WTC11 (cell line): Measurements from ENCODE around the gene MCF2L2. TPM values are rescaled to one million over a fixed set of nuclear protein-coding genes. Genes with fewer than 3 reads are reported as not detected.
A peak's percentile ranks its signal among the peaks of the same experiment; 100 is the strongest.

ENCODE experiments used
- ATAC-seq: fragments of 200-7000 bp; cut with Tn5 transposase; 2 replicates; pipeline ENCODE4 v1.10.0; 2021; ENCODE audit warnings: mild to moderate bottlenecking, moderate library complexity
- Bru-seq: library from RNA; stranded (reverse); fragments of 400-500 nt; gene quantifications from one replicate; lab custom pipeline; 2021; lab: Mats Ljungman, UMichigan
- CTCF ChIA-PET: fragments of 300-600 bp; sonication (Branson Sonifier 250); formaldehyde crosslinking; loops from one replicate; lab custom pipeline; 2021; ENCODE audit warnings: antibody characterized with exemption; lab: Charles Lee
- POLR2A ChIA-PET: fragments of 350-600 bp; sonication (Branson Sonifier 250); formaldehyde crosslinking; loops from one replicate; lab custom pipeline; 2021; ENCODE audit warnings: antibody characterized with exemption; lab: Charles Lee
- DNase-seq: peaks from one replicate; pipeline ENCODE4 v3.0.0; 2021; ENCODE audit warnings: low spot score
- H3K27ac Mint-ChIP-seq: 2 replicates; pipeline ENCODE4 v1.8.0; 2021; ENCODE audit warnings: mixed read lengths
- H3K27me3 Mint-ChIP-seq: 2 replicates; pipeline ENCODE4 v1.8.0; 2021; ENCODE audit warnings: low read depth, mild to moderate bottlenecking, moderate library complexity, mixed read lengths
- H3K36me3 Mint-ChIP-seq: 2 replicates; pipeline ENCODE4 v1.8.0; 2021; ENCODE audit warnings: mixed read lengths
- H3K4me1 Mint-ChIP-seq: 2 replicates; pipeline ENCODE4 v1.8.0; 2022; ENCODE audit warnings: mixed read lengths
- H3K4me3 Mint-ChIP-seq: 2 replicates; pipeline ENCODE4 v1.8.0; 2021; ENCODE audit warnings: mild to moderate bottlenecking, moderate library complexity, mixed read lengths
- H3K9me3 Mint-ChIP-seq: 2 replicates; pipeline ENCODE4 v1.8.0; 2021; ENCODE audit warnings: mixed read lengths
- ATF1 ChIP-seq: sonication (generic); formaldehyde crosslinking; IDR thresholded peaks from 2 replicates; pipeline ENCODE4 v1.8.1; 2023; ENCODE audit warnings: mild to moderate bottlenecking, moderate library complexity, missing genetic modification reagents
- CBFB ChIP-seq: sonication (generic); formaldehyde crosslinking; IDR thresholded peaks from 2 replicates; pipeline ENCODE4 v1.8.1; 2022; ENCODE audit warnings: mild to moderate bottlenecking, low read depth, missing genetic modification reagents
- FOXP1 ChIP-seq: sonication (generic); formaldehyde crosslinking; IDR thresholded peaks from 2 replicates; pipeline ENCODE4 v1.8.0; 2022; ENCODE audit warnings: missing genetic modification reagents, mild to moderate bottlenecking, moderate library complexity, borderline replicate concordance
- JUN ChIP-seq: sonication (generic); formaldehyde crosslinking; IDR thresholded peaks from 2 replicates; pipeline ENCODE4 v1.8.0; 2023; ENCODE audit warnings: mild to moderate bottlenecking, missing genetic modification reagents
- MYBL2 ChIP-seq: sonication (generic); formaldehyde crosslinking; IDR thresholded peaks from 2 replicates; pipeline ENCODE4 v1.8.1; 2023; ENCODE audit warnings: mild to moderate bottlenecking, moderate library complexity, missing genetic modification reagents
- NFE2L1 ChIP-seq: sonication (generic); formaldehyde crosslinking; IDR thresholded peaks from 2 replicates; pipeline ENCODE4 v1.8.1; 2023; ENCODE audit warnings: missing genetic modification reagents
- ZNF263 ChIP-seq: sonication (generic); formaldehyde crosslinking; IDR thresholded peaks from 2 replicates; pipeline ENCODE4 v1.8.1; 2022; ENCODE audit warnings: low read depth, mild to moderate bottlenecking, moderate library complexity, missing genetic modification reagents
- ZNF317 ChIP-seq: sonication (generic); formaldehyde crosslinking; IDR thresholded peaks from 2 replicates; pipeline ENCODE4 v1.8.1; 2023; ENCODE audit warnings: low read depth, mild to moderate bottlenecking, moderate library complexity, missing genetic modification reagents, borderline replicate concordance
- ZNF671 ChIP-seq: fragments of 250-450 bp; sonication (Bioruptor Pico); IDR thresholded peaks from 2 replicates; pipeline ENCODE4 v1.8.0; 2021; ENCODE audit warnings: mild to moderate bottlenecking
- long read RNA-seq, 3 experiments: library from RNA in 1 of 3; library from capped mRNA in 1 of 3; library from polyadenylated mRNA in 1 of 3; unstranded in 2 of 3; stranded (forward) in 1 of 3; transcript quantifications; one replicate each; pipeline ENCODE4 v2.0.0, GENCODE V29; 2021
- total RNA-seq: library from RNA; stranded (reverse); gene quantifications from 3 replicates; pipeline ENCODE4 v1.2.3, GENCODE V29; 2021
- TF ChIP-seq, protein P1 (sequence below): sonication (generic); formaldehyde crosslinking; IDR thresholded peaks from 2 replicates; pipeline ENCODE4 v1.8.1; 2023; ENCODE audit warnings: mild to moderate bottlenecking, missing genetic modification reagents, moderate library complexity
- TF ChIP-seq, protein P2 (sequence below): sonication (generic); formaldehyde crosslinking; IDR thresholded peaks from 2 replicates; pipeline ENCODE4 v1.8.0; 2022; ENCODE audit warnings: mild to moderate bottlenecking, missing genetic modification reagents
- TF ChIP-seq, protein P3 (sequence below): sonication (generic); formaldehyde crosslinking; IDR thresholded peaks from 2 replicates; pipeline ENCODE4 v1.8.1; 2023; ENCODE audit warnings: mild to moderate bottlenecking, missing genetic modification reagents
- TF ChIP-seq, protein P4 (sequence below): sonication (generic); formaldehyde crosslinking; conservative IDR thresholded peaks from 2 replicates; pipeline ENCODE4 v1.8.1; 2023; ENCODE audit warnings: mild to moderate bottlenecking, low read depth, missing genetic modification reagents, moderate library complexity
- TF ChIP-seq, protein P5 (sequence below): sonication (generic); formaldehyde crosslinking; IDR thresholded peaks from 2 replicates; pipeline ENCODE4 v1.8.1; 2022; ENCODE audit warnings: mild to moderate bottlenecking, missing genetic modification reagents, moderate library complexity, borderline replicate concordance
- TF ChIP-seq, protein P6 (sequence below): sonication (generic); formaldehyde crosslinking; IDR thresholded peaks from 2 replicates; pipeline ENCODE4 v1.8.0; 2022; ENCODE audit warnings: mild to moderate bottlenecking, missing genetic modification reagents
- TF ChIP-seq, protein P7 (sequence below): sonication (generic); formaldehyde crosslinking; IDR thresholded peaks from 2 replicates; pipeline ENCODE4 v1.8.0; 2023; ENCODE audit warnings: missing genetic modification reagents, mild to moderate bottlenecking, borderline replicate concordance

MCF2L2 gene, protein sequence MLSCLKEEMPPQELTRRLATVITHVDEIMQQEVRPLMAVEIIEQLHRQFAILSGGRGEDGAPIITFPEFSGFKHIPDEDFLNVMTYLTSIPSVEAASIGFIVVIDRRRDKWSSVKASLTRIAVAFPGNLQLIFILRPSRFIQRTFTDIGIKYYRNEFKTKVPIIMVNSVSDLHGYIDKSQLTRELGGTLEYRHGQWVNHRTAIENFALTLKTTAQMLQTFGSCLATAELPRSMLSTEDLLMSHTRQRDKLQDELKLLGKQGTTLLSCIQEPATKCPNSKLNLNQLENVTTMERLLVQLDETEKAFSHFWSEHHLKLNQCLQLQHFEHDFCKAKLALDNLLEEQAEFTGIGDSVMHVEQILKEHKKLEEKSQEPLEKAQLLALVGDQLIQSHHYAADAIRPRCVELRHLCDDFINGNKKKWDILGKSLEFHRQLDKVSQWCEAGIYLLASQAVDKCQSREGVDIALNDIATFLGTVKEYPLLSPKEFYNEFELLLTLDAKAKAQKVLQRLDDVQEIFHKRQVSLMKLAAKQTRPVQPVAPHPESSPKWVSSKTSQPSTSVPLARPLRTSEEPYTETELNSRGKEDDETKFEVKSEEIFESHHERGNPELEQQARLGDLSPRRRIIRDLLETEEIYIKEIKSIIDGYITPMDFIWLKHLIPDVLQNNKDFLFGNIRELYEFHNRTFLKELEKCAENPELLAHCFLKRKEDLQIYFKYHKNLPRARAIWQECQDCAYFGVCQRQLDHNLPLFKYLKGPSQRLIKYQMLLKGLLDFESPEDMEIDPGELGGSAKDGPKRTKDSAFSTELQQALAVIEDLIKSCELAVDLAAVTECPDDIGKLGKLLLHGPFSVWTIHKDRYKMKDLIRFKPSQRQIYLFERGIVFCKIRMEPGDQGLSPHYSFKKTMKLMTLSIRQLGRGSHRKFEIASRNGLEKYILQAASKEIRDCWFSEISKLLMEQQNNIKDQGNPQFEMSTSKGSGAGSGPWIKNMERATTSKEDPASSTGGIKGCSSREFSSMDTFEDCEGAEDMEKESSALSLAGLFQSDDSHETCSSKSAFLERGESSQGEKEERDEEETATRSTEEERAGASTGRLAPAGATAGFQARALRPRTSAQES
- 7.3 to 9.0 TPM (median 7.5 TPM) in 3 replicates for total RNA-seq
- Bru-seq, nascent RNA, result percentile 57 among the genes with signal in this experiment
- long read RNA-seq, experiment 1, partial matches to known transcripts, result 5 of 18 reads
- long read RNA-seq, experiment 1, other reads (novel, unspliced or antisense), result 13 of 18 reads
- long read RNA-seq, experiment 2, partial matches to known transcripts, result 1 of 6 reads
- long read RNA-seq, experiment 2, other reads (novel, unspliced or antisense), result 4 of 6 reads
- long read RNA-seq, experiment 3, result 0 reads

DNA sequence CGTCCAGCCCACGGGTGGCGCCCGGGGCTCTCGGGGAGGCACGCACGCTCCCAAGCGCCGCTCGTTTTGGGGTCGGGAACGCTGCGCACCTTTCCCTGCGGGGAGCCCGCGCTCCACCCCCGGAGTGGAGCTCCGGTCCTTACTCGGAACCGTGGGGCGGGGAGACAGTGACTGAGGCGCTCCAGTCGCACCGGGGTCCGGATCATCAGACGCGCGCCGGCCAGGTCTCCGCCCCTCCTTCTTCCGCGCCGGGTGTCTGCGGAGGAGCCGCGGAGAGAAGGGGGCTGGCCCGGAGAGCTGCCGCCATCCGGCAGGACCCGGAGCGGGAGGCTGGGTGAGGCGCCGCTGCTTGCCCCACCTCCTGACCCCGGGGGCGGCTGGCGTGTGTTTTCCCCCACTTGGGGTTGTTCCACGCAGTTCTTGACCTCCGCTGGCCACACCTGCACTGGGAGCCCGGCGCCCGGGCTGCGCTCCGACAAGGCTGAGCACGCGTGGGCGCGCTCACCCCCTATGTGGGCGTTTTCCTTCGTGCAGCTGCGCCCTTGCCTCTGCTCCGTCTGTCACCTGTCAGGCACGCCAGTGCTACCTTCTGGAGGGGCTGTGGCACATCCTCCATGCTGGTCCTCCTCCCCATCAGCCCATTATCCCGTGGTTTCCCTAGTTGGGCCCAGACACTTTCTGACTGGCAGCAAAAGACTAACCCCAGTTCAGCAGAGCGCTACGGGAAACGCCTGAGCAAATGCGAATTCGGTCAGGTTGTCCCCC is at the start of gene MCF2L2:
Gene MCF2L2 (minus strand): TSS at position 173 of the 765 bp plus-strand sequence. CDS start 642 bp downstream, outside the sequence.
- H3K9me3 Mint-ChIP-seq, result no peaks in the 10 kb centered on the region
- ChIA-PET CTCF (interaction anchor here (0.5 to 2.1 kb wide), 9 partner anchors 21 to 396 kb away, joined by 3 to 9 read pairs (median 3); no protein-coding TSS in a partner anchor), POLR2A (interaction anchor here (1.0 to 1.2 kb wide), 3 partner anchors 20 to 269 kb away, joined by 3 to 7 read pairs (median 3); partner anchors contain the start of genes KLHL24 and YEATS2)
- H3K4me3 Mint-ChIP-seq, result peak within 1 kb of the TSS; percentile 92
- peaks cover 67% of the 10 kb centered on the region for H3K27me3 Mint-ChIP-seq
- ATAC-seq (peak; percentile 82), DNase-seq (peak; percentile 84)
- H3K27ac Mint-ChIP-seq, result peak within 1 kb of the TSS; percentile 82
- H3K36me3 Mint-ChIP-seq, result no peaks in the 10 kb centered on the region
- peaks cover 19% of the 10 kb centered on the region for H3K4me1 Mint-ChIP-seq
- TF ChIP-seq, protein P1, sequence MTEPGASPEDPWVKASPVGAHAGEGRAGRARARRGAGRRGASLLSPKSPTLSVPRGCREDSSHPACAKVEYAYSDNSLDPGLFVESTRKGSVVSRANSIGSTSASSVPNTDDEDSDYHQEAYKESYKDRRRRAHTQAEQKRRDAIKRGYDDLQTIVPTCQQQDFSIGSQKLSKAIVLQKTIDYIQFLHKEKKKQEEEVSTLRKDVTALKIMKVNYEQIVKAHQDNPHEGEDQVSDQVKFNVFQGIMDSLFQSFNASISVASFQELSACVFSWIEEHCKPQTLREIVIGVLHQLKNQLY (CRISPR knock-in tag), result 0 out of 2 replicates have a peak, but pooled peaks have one; percentile 37
- TF ChIP-seq, protein P2, sequence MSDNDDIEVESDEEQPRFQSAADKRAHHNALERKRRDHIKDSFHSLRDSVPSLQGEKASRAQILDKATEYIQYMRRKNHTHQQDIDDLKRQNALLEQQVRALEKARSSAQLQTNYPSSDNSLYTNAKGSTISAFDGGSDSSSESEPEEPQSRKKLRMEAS (CRISPR knock-in tag), result peak; percentile 32; the same call in 1 of the 2 replicates
- TF ChIP-seq, protein P3, sequence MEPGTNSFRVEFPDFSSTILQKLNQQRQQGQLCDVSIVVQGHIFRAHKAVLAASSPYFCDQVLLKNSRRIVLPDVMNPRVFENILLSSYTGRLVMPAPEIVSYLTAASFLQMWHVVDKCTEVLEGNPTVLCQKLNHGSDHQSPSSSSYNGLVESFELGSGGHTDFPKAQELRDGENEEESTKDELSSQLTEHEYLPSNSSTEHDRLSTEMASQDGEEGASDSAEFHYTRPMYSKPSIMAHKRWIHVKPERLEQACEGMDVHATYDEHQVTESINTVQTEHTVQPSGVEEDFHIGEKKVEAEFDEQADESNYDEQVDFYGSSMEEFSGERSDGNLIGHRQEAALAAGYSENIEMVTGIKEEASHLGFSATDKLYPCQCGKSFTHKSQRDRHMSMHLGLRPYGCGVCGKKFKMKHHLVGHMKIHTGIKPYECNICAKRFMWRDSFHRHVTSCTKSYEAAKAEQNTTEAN, result peak; percentile 80
- 0 out of 2 replicates have a peak, but pooled peaks have one; percentile 2 for TF ChIP-seq ATF1 (CRISPR knock-in tag)
- no peak for TF ChIP-seq NFE2L1
- TF ChIP-seq, protein P4, sequence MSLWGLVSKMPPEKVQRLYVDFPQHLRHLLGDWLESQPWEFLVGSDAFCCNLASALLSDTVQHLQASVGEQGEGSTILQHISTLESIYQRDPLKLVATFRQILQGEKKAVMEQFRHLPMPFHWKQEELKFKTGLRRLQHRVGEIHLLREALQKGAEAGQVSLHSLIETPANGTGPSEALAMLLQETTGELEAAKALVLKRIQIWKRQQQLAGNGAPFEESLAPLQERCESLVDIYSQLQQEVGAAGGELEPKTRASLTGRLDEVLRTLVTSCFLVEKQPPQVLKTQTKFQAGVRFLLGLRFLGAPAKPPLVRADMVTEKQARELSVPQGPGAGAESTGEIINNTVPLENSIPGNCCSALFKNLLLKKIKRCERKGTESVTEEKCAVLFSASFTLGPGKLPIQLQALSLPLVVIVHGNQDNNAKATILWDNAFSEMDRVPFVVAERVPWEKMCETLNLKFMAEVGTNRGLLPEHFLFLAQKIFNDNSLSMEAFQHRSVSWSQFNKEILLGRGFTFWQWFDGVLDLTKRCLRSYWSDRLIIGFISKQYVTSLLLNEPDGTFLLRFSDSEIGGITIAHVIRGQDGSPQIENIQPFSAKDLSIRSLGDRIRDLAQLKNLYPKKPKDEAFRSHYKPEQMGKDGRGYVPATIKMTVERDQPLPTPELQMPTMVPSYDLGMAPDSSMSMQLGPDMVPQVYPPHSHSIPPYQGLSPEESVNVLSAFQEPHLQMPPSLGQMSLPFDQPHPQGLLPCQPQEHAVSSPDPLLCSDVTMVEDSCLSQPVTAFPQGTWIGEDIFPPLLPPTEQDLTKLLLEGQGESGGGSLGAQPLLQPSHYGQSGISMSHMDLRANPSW (CRISPR knock-in tag), result 0 out of 2 replicates have a peak, but pooled peaks have one; percentile 45
- 0 out of 2 replicates have a peak, but pooled peaks have one; percentile 19 for TF ChIP-seq ZNF317
- peak; percentile 79 for TF ChIP-seq FOXP1
- 0 out of 2 replicates have a peak, but pooled peaks have one; percentile 6 for TF ChIP-seq JUN (CRISPR knock-in tag)
- TF ChIP-seq ZNF263 (CRISPR knock-in tag), result 0 out of 2 replicates have a peak, but pooled peaks have one; percentile 7
- TF ChIP-seq MYBL2 (CRISPR knock-in tag), result peak; percentile 70; the same call in 1 of the 2 replicates
- TF ChIP-seq ZNF671 (CRISPR knock-in tag), result no peak
- TF ChIP-seq, protein P5, sequence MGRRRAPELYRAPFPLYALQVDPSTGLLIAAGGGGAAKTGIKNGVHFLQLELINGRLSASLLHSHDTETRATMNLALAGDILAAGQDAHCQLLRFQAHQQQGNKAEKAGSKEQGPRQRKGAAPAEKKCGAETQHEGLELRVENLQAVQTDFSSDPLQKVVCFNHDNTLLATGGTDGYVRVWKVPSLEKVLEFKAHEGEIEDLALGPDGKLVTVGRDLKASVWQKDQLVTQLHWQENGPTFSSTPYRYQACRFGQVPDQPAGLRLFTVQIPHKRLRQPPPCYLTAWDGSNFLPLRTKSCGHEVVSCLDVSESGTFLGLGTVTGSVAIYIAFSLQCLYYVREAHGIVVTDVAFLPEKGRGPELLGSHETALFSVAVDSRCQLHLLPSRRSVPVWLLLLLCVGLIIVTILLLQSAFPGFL (CRISPR knock-in tag), result no peak
- TF ChIP-seq, protein P6, sequence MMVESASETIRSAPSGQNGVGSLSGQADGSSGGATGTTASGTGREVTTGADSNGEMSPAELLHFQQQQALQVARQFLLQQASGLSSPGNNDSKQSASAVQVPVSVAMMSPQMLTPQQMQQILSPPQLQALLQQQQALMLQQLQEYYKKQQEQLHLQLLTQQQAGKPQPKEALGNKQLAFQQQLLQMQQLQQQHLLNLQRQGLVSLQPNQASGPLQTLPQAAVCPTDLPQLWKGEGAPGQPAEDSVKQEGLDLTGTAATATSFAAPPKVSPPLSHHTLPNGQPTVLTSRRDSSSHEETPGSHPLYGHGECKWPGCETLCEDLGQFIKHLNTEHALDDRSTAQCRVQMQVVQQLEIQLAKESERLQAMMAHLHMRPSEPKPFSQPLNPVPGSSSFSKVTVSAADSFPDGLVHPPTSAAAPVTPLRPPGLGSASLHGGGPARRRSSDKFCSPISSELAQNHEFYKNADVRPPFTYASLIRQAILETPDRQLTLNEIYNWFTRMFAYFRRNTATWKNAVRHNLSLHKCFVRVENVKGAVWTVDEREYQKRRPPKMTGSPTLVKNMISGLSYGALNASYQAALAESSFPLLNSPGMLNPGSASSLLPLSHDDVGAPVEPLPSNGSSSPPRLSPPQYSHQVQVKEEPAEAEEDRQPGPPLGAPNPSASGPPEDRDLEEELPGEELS (CRISPR knock-in tag), result peak; percentile 30; the same call in 1 of the 2 replicates
- TF ChIP-seq, protein P7, sequence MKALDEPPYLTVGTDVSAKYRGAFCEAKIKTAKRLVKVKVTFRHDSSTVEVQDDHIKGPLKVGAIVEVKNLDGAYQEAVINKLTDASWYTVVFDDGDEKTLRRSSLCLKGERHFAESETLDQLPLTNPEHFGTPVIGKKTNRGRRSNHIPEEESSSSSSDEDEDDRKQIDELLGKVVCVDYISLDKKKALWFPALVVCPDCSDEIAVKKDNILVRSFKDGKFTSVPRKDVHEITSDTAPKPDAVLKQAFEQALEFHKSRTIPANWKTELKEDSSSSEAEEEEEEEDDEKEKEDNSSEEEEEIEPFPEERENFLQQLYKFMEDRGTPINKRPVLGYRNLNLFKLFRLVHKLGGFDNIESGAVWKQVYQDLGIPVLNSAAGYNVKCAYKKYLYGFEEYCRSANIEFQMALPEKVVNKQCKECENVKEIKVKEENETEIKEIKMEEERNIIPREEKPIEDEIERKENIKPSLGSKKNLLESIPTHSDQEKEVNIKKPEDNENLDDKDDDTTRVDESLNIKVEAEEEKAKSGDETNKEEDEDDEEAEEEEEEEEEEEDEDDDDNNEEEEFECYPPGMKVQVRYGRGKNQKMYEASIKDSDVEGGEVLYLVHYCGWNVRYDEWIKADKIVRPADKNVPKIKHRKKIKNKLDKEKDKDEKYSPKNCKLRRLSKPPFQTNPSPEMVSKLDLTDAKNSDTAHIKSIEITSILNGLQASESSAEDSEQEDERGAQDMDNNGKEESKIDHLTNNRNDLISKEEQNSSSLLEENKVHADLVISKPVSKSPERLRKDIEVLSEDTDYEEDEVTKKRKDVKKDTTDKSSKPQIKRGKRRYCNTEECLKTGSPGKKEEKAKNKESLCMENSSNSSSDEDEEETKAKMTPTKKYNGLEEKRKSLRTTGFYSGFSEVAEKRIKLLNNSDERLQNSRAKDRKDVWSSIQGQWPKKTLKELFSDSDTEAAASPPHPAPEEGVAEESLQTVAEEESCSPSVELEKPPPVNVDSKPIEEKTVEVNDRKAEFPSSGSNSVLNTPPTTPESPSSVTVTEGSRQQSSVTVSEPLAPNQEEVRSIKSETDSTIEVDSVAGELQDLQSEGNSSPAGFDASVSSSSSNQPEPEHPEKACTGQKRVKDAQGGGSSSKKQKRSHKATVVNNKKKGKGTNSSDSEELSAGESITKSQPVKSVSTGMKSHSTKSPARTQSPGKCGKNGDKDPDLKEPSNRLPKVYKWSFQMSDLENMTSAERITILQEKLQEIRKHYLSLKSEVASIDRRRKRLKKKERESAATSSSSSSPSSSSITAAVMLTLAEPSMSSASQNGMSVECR (CRISPR knock-in tag), result peak; percentile 35; the same call in 1 of the 2 replicates
- 0 out of 2 replicates have a peak, but pooled peaks have one; percentile 50 for TF ChIP-seq CBFB
